ENCODE results near the gene SFTPB.

The SFTPB gene

DNA sequence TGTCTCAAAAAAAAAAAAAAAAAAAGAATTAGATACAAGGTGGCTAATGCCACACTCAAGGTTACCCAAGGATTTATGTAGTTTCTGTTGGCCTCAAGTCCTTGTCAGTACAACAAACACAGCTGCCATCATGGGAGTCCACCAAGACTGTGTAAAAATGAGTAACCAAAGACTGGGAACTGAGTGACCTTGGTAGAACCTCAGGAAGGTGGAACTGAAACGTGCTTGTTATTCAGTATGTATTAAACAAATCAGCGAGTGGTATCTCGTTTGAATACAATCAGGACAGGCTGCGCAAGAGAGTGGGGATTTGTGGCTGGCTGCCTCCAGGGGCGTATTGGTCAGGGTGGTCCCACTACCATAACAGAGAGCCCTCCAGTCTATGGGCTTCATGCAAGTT is 1.6 kb upstream of the SFTPB start:
- H3K4me3 ChIP-seq (ENCODE audit: low read depth, low read length) = no peak overlapping the region
- TF ChIP-seq, protein P1, sequence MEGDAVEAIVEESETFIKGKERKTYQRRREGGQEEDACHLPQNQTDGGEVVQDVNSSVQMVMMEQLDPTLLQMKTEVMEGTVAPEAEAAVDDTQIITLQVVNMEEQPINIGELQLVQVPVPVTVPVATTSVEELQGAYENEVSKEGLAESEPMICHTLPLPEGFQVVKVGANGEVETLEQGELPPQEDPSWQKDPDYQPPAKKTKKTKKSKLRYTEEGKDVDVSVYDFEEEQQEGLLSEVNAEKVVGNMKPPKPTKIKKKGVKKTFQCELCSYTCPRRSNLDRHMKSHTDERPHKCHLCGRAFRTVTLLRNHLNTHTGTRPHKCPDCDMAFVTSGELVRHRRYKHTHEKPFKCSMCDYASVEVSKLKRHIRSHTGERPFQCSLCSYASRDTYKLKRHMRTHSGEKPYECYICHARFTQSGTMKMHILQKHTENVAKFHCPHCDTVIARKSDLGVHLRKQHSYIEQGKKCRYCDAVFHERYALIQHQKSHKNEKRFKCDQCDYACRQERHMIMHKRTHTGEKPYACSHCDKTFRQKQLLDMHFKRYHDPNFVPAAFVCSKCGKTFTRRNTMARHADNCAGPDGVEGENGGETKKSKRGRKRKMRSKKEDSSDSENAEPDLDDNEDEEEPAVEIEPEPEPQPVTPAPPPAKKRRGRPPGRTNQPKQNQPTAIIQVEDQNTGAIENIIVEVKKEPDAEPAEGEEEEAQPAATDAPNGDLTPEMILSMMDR (IDR thresholded peaks at IDR 0.05; ENCODE audit: low read depth, low read length, missing control alignments) = no peak

DNA sequence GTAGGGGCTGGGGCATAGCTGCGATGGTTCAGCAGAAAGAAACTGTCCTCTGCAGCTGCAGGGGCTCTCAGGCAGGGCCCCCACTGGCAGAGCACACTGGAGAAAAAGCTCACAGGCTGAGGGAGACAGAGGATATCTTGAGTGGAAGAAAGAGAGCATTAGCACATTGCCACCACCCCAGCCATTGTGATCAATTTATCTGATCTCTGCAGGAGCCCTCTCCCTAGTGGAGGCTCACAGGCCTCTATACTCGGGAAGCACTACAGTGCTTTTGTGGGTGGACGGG is 801 bp upstream of the SFTPB start:
- no peak overlapping the region for H3K4me3 ChIP-seq (ENCODE audit: low read depth, low read length)
- TF ChIP-seq, protein P1 (IDR thresholded peaks at IDR 0.05; ENCODE audit: low read depth, low read length, missing control alignments) = no peak
- no peak for DNase-seq (ENCODE audit: low read depth)

More for the DNA sequence above, 1.6 kb upstream of the SFTPB start:
- peak; percentile 33 for DNase-seq (ENCODE audit: low read depth)

DNA sequence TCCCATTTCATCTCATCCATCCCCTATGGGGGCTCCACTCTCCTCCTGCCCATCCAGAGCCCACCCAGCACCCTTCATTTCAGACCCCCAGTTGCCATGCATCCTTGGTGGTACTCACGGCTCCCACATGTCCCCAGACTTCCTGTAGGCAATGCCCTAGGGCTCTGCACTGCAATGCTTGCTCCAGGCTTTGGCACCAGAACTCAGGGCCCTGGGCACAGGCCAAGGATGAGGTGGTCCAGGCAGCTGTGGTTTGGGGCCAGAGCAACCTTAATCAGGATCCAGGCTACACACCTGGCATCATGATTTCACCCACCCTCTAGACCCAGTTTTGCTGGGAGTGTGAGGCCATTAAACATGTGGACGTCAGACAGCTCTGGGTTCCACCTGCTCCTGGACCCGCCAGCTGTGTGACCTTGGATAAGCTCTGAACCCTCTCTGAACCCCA is 414 bp downstream of the SFTPB start:
- TF ChIP-seq, protein P1 (IDR thresholded peaks at IDR 0.05; ENCODE audit: low read depth, low read length, missing control alignments) = no peak
- no peak overlapping the region for H3K4me3 ChIP-seq (ENCODE audit: low read depth, low read length)
- no peak for DNase-seq (ENCODE audit: low read depth)

DNA sequence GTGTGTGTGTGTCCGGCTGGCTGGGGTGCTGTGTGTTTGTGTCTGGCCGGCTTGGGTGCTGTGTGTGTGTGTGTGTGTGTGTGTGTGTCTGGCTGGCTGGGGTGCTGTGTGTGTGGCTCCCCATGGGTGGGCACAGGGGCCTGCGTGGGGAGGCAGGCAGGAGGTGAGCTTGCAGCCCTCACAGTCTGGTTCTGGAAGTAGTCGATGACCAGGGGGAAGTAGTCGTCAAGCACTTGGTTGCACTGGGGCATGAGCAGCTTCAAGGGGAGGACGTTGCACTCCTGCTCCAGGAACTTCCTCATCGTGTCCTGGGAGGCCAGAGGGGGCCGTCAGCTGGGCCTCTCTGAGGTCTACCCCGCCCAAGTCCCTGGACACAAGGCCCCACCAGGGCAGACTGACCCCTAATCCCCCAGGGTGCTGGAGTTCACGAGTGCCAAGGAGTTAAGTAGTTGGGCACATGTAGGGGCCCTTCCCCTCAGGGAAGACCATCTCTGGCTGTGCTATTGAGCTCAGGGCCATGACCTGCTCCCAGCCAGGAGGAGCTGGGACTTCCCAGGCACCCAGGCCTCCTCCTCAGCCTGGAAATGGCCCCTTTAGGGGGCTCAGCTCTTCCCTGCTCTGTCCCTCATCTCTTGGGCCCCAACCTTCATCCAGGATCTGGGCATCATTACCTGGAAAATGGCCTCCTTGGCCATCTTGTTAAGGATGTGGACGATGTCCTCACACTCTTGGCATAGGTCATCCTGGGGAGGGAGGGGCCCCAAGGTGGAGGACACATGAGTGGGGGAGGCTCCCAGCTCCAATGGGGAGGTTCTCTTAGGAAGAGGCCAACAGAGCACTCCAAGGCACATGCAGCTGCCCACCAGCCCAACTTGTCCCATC is 1.3 kb downstream of the SFTPB start:
- TF ChIP-seq, protein P1 (IDR thresholded peaks at IDR 0.05; ENCODE audit: low read depth, low read length, missing control alignments) = no peak
- H3K4me3 ChIP-seq (ENCODE audit: low read depth, low read length) = no peak overlapping the region

DNA sequence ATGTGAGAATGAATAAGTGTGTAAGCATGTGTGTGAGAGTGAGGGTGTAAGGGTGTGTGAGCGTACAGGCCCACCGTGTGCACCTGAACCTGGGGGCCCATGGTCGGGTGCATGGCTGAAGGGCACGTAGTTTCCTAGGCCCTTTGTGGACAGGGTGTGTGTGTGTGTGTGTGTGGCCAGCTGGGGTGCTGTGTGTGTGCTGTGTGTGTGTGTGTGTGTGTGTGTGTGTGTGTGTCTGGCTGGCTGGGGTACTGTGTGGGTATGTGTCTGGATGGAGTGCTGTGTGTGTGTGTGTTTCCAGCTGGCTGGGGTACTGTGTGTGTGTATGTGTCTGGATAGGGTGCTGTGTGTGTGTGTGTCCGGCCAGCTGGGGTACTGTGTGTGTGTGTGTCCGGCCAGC is 2.0 kb downstream of the SFTPB start:
- H3K4me3 ChIP-seq (ENCODE audit: low read depth, low read length) = no peak overlapping the region
- no peak for DNase-seq (ENCODE audit: low read depth)
- TF ChIP-seq, protein P1 (IDR thresholded peaks at IDR 0.05; ENCODE audit: low read depth, low read length, missing control alignments) = no peak

More for the DNA sequence above, 1.3 kb downstream of the SFTPB start:
- DNase-seq (ENCODE audit: low read depth) = no peak

DNA sequence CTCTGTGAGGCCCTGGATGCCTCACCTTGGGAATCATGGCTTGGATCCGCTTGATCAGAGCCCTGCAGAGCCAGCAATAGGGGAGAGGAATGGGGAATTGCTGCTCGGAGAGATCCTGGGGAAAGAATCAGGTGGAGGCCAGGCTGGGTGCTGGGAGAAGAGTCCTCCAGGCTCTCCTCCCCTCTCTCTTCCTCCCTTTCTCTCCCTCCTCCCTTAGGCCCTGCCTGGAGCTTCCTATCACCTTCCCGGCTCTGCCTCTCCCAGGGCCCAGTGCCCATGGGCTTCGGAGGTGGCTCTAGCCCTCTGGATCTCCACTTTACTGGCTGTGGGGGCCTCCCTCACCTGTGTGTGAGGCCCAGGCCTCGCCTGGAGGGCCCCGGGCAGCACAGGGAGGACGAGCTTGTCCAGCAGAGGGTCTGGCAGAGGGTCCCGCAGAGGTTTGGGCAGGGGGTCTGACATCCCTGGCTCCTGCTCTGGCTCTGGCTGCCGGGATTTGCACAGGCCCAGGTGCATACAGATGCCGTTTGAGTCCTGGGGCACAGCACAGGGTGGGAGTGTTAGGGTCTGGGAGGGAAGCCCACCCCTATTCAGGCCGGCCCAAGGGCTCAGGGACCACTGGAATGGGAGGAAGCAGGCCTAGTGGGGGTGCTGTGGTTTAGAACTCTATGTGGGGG is 2.6 kb downstream of the SFTPB start:
- DNase-seq (ENCODE audit: low read depth) = no peak
- TF ChIP-seq, protein P1 (IDR thresholded peaks at IDR 0.05; ENCODE audit: low read depth, low read length, missing control alignments) = no peak
- no peak overlapping the region for H3K4me3 ChIP-seq (ENCODE audit: low read depth, low read length)
